ENCODE data around the gene MYO5A. TPM values are rescaled to one million over a fixed set of nuclear protein-coding genes. Genes with fewer than 3 reads are reported as not detected.
A peak's percentile ranks its signal among the peaks of the same experiment; 100 is the strongest.

The MYO5A gene
- polyA plus RNA-seq, 3 donors, result 6.9 to 33.5 (median 16.6) TPM

DNA sequence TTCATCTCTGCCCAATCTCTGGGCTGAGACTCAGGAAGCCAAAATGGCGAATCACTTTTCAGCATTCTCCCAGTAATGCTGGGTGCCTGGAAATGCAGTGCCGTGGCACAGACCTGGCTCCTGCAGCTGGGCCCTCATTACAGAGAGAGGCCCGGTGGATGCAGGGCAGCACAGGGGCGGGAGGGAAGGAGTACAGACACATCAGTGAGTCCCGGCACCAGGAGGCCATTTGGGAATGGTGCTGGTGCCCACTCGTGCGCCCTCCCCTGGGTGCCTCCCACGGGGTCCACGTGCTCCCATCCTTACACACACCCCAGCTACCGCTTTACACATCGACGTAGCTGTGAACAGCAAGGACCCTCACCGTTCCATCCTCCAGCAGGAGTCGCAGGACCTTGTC lies 246.3 kb downstream of the MYO5A start:
- Histone ChIP-seq H4K20me1 (ENCODE audit: insufficient read depth, low read length) (no peaks in the 10 kb centered on the region), H3K4me1 (ENCODE audit: control insufficient read depth in 1 of 2, insufficient read depth in 2 of 2, low read length in 2 of 2) (no peaks in the 10 kb centered on the region), H2AFZ (ENCODE audit: insufficient read depth, low read depth, low read length, poor library complexity, severe bottlenecking) (no peak overlapping the region), H3K9me3 (replicated peaks in 1 of 2; ENCODE audit: control insufficient read depth in 1 of 2, insufficient read depth in 1 of 2, low read length in 2 of 2) (no peaks in the 10 kb centered on the region), H3K36me3 (replicated peaks in 1 of 2; ENCODE audit: control insufficient read depth in 1 of 2, insufficient read depth in 2 of 2, low read length in 2 of 2) (no peaks in the 10 kb centered on the region), H3K9ac (ENCODE audit: insufficient read depth, low read length, poor library complexity, severe bottlenecking) (no peak overlapping the region), H3K27me3 (ENCODE audit: control insufficient read depth in 2 of 2, insufficient read depth in 2 of 2, low read length in 2 of 2) (no peaks in the 10 kb centered on the region), H3K4me2 (replicated peaks; ENCODE audit: extremely low read depth, low read length, poor library complexity, severe bottlenecking) (no peak overlapping the region), H3K27ac (ENCODE audit: low read depth in 1 of 2, low read length in 2 of 2) (no peak overlapping the region), H3K79me2 (ENCODE audit: insufficient read depth, low read length) (no peaks in the 10 kb centered on the region), H3K4me3 (replicated peaks in 1 of 3; ENCODE audit: low read depth in 2 of 3, low read length in 3 of 3) (no peak overlapping the region)
- 98% methylated on average over 14 of the region's 14 CpGs for WGBS (ENCODE audit: insufficient coverage)
- TF ChIP-seq, protein P1, sequence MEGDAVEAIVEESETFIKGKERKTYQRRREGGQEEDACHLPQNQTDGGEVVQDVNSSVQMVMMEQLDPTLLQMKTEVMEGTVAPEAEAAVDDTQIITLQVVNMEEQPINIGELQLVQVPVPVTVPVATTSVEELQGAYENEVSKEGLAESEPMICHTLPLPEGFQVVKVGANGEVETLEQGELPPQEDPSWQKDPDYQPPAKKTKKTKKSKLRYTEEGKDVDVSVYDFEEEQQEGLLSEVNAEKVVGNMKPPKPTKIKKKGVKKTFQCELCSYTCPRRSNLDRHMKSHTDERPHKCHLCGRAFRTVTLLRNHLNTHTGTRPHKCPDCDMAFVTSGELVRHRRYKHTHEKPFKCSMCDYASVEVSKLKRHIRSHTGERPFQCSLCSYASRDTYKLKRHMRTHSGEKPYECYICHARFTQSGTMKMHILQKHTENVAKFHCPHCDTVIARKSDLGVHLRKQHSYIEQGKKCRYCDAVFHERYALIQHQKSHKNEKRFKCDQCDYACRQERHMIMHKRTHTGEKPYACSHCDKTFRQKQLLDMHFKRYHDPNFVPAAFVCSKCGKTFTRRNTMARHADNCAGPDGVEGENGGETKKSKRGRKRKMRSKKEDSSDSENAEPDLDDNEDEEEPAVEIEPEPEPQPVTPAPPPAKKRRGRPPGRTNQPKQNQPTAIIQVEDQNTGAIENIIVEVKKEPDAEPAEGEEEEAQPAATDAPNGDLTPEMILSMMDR (IDR thresholded peaks at IDR 0.05), result no peak
- Mint-ChIP-seq H3K27ac (peak overlapping the region in 1 of 7 donors; percentile 4), H3K4me3 (no peak overlapping the region), H3K9me3 (peaks cover 0 to 7% (median 0%) of the 10 kb centered on the region in 7 donors), H3K36me3 (no peaks in the 10 kb centered on the region), H3K27me3 (ENCODE audit: low read depth in 3 of 3) (no peaks in the 10 kb centered on the region), H3K4me1 (no peaks in the 10 kb centered on the region)
- intact Hi-C loops (cut with micrococcal nuclease), result no loop called here
- no peak for DNase-seq

- over 99% methylated on average over 9 of the region's 10 CpGs for WGBS (ENCODE audit: insufficient coverage)
- TF ChIP-seq, protein P1 (IDR thresholded peaks at IDR 0.05), result no peak
- no peak for DNase-seq
- no peak overlapping the region for H3K27ac ChIP-seq (ENCODE audit: low read depth in 1 of 2, low read length in 2 of 2)
- no peaks in the 10 kb centered on the region for H4K20me1 ChIP-seq (ENCODE audit: insufficient read depth, low read length)
- H2AFZ ChIP-seq (ENCODE audit: insufficient read depth, low read depth, low read length, poor library complexity, severe bottlenecking), result no peak overlapping the region
- no peaks in the 10 kb centered on the region for H3K9me3 ChIP-seq (replicated peaks in 1 of 2; ENCODE audit: control insufficient read depth in 1 of 2, insufficient read depth in 1 of 2, low read length in 2 of 2)
- H3K27me3 Mint-ChIP-seq (ENCODE audit: low read depth in 3 of 3), result no peaks in the 10 kb centered on the region
- H3K79me2 ChIP-seq (ENCODE audit: insufficient read depth, low read length), result no peaks in the 10 kb centered on the region
- no peak overlapping the region for H3K4me3 ChIP-seq (replicated peaks in 1 of 3; ENCODE audit: low read depth in 2 of 3, low read length in 3 of 3)
- no peak overlapping the region for H3K27ac Mint-ChIP-seq
- H3K27me3 ChIP-seq (ENCODE audit: control insufficient read depth in 2 of 2, insufficient read depth in 2 of 2, low read length in 2 of 2), result no peaks in the 10 kb centered on the region
- H3K4me1 Mint-ChIP-seq, result no peaks in the 10 kb centered on the region
- peaks cover 0 to 7% (median 0%) of the 10 kb centered on the region in 7 donors for H3K9me3 Mint-ChIP-seq
- no peaks in the 10 kb centered on the region for H3K36me3 ChIP-seq (replicated peaks in 1 of 2; ENCODE audit: control insufficient read depth in 1 of 2, insufficient read depth in 2 of 2, low read length in 2 of 2)
- no peak overlapping the region for H3K4me3 Mint-ChIP-seq
- no peak overlapping the region for H3K4me2 ChIP-seq (replicated peaks; ENCODE audit: extremely low read depth, low read length, poor library complexity, severe bottlenecking)
- no peaks in the 10 kb centered on the region for H3K36me3 Mint-ChIP-seq
- no peaks in the 10 kb centered on the region for H3K4me1 ChIP-seq (ENCODE audit: control insufficient read depth in 1 of 2, insufficient read depth in 2 of 2, low read length in 2 of 2)
- intact Hi-C loops (cut with micrococcal nuclease), result no loop called here
- no peak overlapping the region for H3K9ac ChIP-seq (ENCODE audit: insufficient read depth, low read length, poor library complexity, severe bottlenecking)
Observed at GRCh38 chr15:52281085-52282035, 247.3 kb downstream of the MYO5A start.
